ENCODE measurements around the gene ZFYVE26.
"Not testable (repeated sequence)": the region's sequence is repeated elsewhere in the genome, so short reads cannot be mapped to it uniquely, and the experiment has no call there.

ZFYVE26 gene

DNA sequence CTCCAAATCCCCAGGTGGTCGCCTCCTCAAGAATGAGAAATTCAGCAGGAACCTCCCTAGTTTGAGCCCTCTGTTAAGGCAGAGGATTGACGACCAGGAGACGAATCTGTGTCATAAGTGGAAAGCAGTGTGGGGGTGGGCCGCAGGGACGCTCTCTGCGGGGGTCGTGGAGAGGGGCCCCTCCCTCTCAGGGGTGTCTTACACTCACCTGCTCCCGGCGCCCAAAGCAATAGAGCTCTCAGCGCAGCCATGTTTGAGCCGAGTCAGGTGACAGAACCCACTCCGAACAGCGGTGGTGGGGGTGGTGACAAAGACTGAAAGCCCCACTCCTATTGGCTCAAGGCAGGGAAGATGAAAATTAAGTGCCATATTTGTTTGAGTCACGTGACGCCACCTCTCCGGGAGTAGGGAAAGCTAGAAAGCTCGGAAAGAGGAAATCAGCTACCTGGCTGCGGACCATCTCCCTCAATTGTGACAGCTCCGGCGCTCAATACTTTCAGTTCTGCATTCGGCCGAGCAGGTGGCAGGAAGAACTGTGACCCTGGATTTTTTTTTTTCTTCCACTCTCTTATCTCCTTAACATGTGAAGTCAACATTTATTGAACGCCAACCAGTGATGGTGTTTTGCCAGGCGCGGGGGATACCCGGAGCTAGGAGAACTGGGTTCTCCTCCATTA is at the start of gene ZFYVE26:
Gene ZFYVE26, minus strand, starts transcription at position 265 of the 677 bp plus-strand sequence. CDS start 627 bp downstream, outside the sequence.
- peak; percentile 87 for DNase-seq

DNA sequence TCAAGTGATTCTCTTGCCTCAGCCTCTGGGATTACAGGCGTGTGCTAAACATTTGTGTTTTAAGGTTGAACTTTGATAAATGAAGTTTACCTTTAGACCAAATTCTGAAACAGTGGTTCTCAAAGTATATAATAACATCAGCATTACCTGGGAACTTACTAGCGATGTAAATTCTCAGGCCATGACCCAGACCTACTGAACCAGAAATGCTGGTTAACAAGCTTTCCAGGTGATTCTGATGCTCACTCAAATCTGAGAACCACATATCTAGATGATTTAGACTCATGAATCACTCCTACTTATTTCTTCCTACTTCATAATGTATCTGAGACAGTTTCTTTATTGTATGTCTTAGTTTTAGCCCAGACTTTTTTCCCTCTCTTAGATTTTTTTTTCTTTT is 46.8 kb upstream of the ZFYVE26 start:
- no peak for DNase-seq

DNA sequence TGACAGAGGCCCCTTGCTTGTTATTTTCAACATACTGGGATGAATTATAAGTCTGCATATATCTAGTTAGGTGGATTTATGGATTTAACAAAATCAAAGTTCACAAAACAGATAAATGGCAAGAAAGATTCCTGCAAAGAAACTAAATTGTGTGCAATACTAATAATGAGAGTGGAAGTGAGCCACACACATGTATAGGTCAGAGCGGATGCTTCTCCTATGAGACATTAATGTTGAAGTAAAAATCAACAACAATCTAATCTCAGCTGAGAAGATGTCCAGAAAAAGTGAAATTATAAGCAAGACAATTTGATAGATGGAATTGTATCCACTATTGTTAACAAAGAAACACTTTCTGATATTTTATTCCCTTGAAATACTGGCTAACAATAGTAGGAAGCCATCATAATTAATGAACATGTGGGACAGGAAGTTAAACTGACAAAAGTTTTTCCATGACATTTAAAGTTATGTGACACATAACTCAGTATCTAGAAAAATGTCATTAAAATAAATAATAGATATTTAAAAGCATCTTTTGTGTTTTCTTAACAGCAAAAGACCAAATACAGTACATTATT is 42.9 kb upstream of the ZFYVE26 start:
- no peak for DNase-seq

DNA sequence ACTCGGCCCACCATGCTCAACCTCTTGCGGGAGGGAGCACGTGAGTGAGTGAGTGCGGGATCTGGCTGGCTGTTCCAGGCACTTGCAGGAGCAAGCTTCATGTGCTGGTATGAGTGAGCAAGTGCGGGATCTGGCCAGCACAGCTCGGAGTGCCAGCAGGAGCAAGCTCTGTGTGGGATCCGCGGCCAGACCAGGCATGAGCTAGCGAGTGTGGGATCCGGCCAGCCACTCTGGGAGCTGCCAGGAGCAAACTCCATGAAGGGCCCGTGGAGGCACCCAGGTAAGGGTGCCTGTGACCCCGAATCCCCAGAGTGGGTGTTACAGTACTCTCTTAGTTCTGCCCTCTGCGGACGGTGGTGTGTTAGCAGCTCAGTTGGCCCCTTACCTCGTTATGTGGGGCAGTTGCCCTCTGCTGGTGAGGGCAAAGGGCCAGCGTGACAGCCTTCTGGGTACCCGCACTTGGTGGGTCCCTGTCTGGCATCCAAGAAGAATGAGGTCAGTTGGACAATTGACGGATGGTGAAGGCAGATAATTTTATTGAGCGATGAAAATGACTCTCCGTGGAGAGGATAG is 41.5 kb upstream of the ZFYVE26 start:
- no peak for DNase-seq

DNA sequence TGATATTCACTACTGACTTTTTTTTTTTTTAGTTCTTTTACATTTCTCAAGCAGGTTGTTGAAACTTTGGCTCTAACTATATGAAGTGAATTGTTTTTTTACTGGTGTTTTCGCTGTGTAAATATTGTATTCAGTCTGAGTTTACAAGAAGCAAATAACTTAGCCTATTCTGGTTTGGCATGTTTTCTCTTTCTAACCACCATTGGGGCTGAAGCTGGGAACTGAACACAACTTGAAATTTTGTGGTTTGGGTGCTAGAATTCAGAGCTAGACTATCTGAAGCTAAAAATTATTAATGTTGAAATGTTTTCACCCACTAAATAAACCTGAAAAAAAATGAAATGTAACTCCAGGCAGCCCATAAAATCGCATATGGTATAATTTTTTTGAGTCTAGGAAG is 40.4 kb upstream of the ZFYVE26 start:
- no peak for DNase-seq

DNA sequence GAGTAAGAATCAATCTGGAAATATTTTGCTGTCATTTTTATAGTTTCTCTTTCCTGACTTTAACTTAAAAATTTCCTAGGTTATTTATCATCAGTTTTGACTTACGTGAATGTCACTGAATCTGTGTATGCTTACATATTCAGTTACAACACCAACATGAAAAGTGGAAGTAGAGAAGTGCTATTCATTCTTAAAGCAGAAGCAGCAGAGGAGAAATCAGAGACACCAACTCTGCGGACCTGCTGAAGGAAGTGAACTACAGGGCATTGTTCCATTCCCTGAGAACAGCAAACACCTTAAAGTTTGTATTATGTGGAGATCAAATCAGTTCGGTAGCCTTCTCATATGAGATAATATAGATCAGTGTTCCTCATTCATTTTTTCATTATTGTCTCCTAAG is 37.3 kb upstream of the ZFYVE26 start:
- no peak for DNase-seq

DNA sequence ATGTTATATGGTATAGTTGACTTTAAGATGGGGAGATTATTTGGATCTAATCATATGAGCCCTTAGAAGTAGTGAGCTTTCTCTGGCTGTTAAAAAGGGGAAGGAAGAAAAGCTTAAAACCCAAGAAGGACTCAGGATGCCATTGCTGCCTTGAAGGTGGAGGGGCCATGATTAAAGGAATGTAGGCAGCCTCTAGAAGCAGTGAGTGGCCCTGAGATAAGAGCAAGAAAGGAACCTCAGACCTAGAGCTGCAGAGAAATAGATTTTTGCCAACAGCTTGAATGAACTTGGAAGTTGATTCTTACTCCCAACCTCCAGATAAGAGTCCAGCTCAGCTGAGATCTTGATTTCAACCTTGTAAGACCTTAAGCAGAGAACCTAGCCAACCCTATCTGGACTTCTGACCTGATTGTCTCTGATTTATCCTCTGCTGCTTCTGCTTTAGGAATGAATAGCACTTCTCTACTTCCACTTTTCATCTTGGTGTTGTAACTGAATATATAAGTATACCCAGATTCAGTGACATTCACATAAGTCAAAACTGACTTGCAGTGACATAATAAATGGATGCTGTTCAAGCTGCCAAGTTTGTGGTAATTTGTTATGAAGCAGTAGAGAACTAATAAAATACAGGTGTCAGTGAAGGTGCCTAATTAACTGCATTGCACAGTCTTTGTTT is 36.7 kb upstream of the ZFYVE26 start:
- no peak for DNase-seq

DNA sequence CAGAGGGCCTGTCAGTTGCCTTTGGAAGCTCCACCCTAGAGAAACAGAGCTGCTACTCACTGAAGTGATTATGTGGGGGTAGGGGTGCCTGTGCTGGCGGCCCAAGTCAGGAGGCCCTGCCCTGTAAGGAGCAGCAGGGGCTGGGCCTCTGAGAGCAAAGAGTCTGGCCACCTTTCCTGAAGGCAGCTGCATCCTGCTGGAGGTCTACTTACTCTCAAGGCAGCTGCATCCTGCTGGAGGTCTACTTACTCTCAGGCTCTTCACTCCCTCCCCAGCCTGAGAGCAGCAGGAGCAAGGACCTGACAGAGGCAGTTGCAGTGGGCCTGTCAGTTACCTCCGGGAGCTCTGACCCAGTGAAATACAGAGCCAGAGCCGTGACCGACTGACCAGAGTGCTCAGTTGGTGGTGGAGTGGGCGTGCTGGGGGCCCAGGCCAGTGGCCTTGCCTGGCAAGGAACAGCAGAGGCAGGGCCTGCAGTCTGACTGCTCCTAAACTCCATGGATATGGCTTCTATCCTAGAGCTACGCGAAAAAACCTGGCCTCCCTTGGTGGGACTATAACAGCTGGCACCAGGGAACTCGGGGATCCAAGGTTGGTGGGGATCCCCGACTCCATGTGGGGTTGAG is 35.5 kb upstream of the ZFYVE26 start:
- DNase-seq = no peak

DNA sequence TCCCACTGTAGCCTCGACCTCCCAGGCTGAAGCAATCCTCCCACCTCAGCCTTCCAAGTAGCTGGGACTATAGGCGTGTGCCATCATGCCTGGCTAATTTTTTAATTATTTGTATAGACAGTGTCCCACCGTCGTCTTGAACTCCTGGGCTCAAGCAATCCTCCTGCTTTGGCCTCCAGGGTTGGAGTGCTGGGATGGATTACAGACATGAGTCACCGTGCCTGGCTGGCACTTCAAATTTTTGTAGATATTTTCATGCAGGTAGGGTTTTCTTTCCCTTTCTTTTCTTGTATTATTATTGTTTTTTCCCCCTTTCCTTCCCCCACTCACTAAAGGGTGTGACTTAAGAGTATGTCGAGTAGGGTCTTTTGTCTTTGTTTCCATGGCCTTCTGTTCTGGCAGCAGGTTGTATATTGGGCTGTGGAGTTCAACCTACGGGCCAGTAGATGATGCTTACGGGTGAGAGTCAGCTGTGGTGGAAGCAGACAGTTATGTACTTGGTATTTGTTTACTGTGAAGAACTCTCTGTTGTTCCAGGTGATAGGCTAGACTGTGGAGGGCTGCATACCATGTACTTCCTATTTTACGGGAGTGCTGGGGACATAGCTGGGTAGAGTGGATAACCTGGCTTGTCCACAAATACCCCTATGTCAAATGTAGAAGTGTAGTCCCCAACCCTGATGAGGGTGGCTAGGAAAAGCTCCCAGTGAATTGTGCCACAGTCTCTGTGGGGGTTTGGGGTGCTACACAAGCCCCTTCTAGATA is 33.9 kb upstream of the ZFYVE26 start:
- DNase-seq = no peak

DNA sequence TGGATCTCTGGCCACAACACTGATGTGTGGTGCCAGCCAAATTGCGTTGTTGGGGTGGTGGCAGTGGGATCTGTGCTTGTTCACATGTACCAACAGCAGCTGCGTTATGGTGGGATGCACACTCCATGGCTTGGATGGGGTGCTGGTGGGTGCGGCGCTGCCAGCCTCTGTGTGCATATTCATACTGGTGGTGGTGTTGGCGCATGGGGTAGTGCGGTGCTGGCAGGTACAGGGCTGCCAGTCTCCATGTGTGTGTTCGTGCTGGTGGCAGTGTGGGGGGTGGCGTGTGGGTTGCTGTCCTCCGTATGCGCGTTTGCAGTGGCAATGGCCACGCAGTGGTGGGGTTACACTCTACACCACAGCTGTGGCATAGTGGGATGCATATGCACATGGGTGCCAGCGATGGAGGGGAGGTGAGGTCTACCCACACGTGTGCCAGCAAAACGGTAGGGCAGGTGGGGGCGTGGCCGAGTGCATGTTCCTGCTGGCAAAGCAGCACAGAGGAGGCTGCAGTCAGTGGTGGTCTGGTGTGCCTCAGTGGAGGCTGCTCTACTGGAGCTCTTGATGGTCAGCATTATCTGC is 29.7 kb upstream of the ZFYVE26 start:
- no peak for DNase-seq

DNA sequence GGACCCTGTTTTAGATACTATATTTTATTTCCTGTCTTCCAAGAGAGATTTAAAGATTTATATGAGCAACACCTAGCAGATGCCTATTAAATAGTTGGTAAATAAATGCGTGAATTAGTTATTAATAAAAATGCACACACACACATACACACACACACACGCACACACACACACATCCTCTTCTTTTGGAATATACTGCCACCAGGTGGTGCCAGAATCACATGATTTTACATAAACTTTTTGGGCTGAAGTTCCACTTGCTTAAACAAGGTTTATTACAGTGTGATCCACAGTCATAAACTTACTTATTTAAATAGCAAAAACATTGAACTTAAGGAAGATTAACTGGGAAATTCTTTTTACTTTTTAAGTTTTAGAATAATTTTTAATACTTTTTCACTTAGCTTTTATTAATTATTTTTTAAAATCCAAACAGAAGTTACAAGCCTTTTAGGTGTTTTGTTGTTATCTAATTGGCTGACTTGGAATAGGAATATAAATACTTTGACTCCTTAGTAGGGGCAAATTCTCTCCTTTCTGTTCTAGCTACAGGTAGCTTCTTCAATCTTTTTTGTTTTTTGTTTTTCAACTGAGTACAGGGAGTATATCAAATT is 20.7 kb upstream of the ZFYVE26 start:
- DNase-seq = peak; percentile 44 to 60

DNA sequence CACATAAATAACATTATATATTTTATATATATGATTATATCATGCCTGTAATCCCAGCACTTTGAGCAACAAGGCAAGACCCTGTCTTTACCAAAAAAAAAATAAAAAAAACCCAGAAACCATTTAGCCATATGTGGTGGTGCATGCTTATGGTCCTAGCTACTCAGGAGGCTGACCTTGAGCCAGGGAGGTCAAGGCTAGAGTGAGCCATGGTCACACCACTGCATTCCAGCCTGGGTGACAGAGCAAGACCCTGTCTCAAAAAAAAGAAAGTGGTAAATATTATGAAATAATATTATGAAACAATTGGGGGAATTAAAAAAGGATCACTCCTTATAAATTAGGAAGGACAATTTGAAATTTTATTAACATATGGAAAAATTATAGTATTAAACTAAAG is 19.2 kb upstream of the ZFYVE26 start:
- no peak for DNase-seq

DNA sequence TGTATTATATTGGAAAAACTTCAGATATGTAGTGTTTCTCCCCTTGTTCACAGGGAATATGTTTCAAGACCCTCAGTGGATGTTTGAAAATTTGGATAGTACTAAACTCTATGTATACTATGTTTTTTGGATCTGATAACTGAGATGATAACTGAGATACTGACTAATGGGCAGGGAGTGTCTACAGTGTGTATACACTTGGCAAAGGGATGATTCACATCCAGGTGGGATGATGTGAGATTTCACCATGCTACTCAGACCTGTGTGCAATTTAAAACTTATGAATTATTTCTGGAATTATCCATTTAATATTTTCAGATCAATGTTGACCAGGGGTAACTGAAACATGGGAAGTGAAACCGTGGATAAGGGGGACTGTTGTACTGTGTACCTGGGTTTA is 17.0 kb upstream of the ZFYVE26 start:
- no peak for DNase-seq

DNA sequence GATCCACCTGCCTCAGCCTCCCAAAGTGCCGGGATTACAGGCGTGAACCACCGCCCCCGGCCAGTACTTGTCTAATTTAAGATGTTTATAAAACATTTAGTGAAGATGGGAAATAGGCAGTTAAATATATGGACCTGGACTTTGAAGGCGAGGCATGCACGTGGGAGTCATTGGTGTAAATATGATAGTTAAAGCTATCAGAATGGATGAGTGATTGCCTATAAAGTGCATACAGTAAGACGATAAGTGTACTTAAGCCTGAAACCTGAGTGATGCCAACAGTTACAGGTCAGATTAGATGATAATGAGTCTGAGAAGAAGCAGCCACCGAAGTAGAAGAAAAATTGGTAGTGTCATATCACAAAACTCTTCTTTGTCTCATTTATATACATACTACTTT is 14.7 kb upstream of the ZFYVE26 start:
- DNase-seq = no peak

DNA sequence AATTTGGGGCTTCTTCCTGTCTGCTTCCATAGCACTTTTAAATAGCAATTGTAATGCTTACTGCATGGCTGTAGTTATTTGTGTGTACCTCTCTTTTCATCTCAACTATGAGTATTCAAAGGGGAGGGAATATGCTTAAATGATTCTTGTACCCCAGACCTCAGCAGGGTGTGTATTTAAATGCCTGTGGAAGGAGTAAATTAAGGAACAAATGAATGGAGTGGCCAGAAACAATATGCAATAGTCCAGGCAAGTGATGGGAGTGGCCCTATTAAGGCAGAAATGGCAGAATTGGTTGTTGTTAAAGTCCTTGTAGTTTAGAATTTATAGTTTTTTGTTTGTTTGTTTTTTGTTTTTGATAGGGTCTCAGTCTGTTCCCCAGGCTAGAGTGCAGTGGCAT is 4.7 kb upstream of the ZFYVE26 start:
- no peak for DNase-seq

DNA sequence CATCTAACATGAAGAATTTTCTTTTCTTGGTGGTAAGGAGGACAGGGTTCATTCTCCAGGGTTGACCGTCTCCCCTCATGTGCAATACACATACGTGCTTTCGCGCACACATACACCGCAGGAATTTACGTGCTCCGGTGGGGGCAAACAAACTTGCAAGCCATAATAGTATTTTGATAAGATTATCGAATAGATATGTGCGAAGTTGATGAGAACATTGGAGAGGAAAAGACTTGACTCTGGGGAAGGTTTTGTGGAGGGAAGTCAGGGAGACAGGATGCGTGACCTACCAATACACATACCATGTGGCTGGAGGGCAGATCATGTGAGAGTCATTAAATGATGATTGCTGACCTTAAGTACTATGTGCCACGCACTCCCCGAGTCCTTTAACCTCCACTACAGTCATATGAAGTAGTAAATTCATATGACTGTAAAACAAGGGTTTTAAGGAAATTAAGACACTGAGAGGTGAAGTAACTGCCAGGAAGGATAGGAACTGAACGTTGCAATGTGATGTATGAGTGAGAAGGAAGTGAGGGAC is 4.1 kb upstream of the ZFYVE26 start:
- no peak for DNase-seq

DNA sequence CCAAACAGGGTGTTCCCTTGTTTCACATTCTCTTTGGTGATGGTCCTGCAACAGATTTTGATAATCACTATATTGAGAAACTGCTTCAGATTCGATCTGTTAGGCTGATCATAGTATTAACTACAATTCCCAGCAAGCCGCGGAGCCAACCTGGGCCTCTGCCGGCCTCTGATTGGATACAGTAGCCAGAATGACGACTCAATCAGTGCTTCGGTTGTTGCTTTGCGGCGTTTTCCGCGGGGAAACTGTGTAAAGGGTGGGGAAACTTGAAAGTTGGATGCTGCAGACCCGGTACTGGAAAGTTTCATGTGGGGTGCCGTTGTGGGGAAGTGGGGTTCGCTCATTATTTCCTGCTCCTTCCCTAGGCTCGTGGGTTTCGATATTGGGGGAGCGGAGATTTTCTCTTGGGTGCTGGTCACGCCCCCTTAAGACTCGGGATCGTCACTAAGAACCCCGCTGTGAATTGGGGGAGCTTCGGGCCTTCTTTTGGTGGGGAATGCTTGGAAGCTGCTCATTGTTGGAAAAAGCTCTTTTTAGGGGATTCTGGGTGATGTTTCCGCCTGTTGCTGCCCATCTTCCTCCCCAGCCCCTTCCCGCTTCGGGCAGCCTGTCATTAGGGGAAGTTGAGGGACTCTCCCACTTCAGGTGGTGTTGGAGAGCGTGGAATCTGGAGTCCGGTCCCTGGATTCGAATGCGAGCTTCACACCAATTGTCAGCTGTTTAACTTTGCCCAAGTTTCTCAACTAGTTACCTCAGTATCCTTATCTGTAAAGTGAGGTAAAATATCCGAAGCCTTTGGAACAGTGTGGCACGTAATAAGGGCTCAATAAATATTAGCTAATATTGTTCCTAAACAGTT is 3.4 kb upstream of the ZFYVE26 start, which contains the start of gene RAD51B:
Gene RAD51B, plus strand, starts transcription at position 217 of the 859 bp plus-strand sequence.
- DNase-seq = peak; percentile 81 to 87

DNA sequence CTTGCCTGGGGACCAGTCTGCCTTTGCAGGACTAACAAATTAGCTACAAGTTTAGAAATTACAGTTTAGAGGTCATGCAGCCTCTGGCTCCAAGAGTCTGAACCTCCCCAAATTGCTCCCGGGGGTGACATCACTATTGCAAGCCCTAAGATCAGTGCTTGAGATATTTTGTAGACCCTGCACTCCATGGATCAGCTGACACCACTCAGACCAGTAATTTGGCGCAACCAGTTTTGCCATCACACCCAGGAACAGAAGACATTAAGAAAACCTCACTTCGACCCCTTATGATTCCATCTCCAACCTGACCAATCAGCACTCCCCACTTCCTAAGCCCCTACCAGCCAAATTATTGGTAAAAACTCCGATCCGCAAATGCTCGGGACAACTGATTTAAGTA is 2.1 kb upstream of the ZFYVE26 start:
- DNase-seq = not testable (repeated sequence)

DNA sequence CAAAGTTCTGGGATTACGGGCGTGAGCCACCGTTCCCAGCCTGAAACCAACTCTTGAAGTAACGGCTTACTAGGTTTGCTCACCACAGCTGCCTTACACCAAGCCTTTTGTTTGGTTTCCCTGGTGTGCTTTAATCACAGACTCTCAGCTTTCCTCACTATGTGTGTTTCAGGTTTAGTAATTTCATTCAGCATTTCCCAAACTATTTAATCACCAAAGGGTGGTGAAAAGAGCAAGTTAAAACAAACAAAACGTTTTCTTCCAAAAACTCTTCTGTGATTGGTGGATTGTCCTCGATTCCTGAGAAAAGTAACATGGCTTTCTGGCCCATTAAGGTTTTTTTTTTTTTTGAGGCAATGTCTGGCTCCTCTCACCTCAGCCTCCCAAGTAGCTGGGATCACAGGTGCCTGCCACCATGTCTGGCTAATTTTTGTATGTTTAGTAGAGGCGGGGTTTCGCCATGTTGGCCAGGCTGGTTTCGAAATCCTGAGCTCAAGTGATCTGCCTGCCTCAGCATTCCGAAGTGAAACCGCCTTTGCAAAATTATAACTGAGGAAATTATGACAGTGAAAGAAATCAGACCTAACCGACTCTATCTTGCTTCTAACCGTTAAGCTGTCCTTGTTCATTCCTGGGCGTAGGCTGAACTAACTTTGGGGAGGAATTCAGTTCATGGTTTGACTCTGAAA is 1.5 kb upstream of the ZFYVE26 start:
- no peak for DNase-seq
